Choroid plexus epithelial cell (primary cell): ENCODE results near the gene UNC93B1.
A peak's percentile ranks its signal among the peaks of the same experiment; 100 is the strongest.

ENCODE experiments used
- DNase-seq: peaks from one replicate; pipeline ENCODE4 v3.0.0-alpha.2; 2010; ENCODE audit warnings: low read depth
- H3K4me3 ChIP-seq: 2 replicates; pipeline ENCODE4 v1.5.1; 2011; ENCODE audit warnings: low read depth, mild to moderate bottlenecking, control low read depth, low read length, moderate library complexity
- TF ChIP-seq, protein P1 (sequence below): conservative IDR thresholded peaks from 2 replicates; pipeline ENCODE4 v1.5.1; 2011; ENCODE audit warnings: low read depth, mild to moderate bottlenecking, control low read depth, inconsistent platforms, low read length, moderate library complexity

The UNC93B1 gene

DNA sequence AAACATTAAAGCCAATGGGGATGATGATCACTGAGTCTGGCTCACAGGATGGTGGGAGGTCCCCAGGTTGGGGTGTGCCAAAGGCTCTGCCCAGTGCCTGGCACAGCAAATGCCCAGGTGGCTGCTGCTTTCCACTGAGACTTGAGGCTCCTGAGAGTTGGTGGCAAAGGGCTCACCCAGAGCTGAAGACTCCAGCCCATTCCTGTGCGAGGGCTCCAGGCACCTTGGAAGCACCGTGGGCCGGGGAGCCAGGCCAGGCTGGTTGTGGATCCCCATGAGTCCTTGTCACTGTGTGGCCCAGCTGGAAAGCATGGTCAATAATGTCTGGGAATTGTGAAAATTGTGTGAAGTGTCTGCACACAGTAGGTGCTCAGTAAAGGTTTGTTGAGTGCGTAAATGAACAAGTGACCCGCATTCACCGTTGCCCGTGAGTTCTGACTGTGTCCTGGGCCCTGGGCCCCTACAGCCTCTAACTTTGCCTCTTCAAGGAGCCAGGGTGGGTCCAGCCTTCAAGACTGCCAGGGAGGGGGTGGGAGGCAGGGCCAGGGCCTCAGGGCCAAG is 2.8 kb upstream of the UNC93B1 start:
- no peak for DNase-seq
- no peak overlapping the region for H3K4me3 ChIP-seq
- TF ChIP-seq, protein P1, sequence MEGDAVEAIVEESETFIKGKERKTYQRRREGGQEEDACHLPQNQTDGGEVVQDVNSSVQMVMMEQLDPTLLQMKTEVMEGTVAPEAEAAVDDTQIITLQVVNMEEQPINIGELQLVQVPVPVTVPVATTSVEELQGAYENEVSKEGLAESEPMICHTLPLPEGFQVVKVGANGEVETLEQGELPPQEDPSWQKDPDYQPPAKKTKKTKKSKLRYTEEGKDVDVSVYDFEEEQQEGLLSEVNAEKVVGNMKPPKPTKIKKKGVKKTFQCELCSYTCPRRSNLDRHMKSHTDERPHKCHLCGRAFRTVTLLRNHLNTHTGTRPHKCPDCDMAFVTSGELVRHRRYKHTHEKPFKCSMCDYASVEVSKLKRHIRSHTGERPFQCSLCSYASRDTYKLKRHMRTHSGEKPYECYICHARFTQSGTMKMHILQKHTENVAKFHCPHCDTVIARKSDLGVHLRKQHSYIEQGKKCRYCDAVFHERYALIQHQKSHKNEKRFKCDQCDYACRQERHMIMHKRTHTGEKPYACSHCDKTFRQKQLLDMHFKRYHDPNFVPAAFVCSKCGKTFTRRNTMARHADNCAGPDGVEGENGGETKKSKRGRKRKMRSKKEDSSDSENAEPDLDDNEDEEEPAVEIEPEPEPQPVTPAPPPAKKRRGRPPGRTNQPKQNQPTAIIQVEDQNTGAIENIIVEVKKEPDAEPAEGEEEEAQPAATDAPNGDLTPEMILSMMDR: no peak

DNA sequence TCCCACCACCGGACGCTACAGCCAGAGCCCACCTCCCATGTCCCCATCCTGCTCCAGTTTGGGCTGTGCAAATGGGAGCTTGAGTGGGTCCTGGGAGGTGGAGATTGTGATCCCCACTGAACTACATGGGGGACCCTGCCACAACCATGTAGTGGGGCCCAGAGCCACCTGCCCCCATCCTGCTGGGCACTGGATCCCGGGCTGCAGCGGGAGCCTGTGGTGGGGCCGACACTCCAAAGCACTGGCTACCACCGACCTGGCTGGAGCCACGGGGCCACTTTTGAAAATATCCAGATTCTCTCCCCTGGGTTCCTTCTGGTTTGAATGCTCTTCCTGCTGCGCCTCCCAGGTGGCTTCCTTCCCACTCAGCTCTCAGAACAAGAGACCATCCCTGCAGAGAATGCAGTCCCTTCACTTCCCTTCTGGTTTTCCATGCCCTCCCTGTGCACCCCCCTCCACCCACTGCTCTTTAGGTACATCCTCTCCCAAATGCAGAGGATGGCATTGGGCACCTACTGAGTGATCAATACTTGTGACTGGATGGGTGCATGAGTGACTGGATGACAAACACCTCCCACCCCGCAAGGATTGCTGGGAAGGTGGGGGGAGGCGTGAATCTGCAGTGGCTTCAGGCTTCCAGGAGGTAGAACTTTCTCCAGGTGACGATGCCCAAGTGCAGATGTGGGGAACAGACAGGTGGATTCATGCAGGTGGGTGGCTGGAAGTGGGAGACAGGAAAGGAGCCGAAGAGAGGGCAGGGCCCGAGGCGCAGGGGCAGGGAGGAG is 846 bp upstream of the UNC93B1 start:
- TF ChIP-seq, protein P1: no peak
- no peak for DNase-seq
- peak overlapping the region; percentile 70 for H3K4me3 ChIP-seq

DNA sequence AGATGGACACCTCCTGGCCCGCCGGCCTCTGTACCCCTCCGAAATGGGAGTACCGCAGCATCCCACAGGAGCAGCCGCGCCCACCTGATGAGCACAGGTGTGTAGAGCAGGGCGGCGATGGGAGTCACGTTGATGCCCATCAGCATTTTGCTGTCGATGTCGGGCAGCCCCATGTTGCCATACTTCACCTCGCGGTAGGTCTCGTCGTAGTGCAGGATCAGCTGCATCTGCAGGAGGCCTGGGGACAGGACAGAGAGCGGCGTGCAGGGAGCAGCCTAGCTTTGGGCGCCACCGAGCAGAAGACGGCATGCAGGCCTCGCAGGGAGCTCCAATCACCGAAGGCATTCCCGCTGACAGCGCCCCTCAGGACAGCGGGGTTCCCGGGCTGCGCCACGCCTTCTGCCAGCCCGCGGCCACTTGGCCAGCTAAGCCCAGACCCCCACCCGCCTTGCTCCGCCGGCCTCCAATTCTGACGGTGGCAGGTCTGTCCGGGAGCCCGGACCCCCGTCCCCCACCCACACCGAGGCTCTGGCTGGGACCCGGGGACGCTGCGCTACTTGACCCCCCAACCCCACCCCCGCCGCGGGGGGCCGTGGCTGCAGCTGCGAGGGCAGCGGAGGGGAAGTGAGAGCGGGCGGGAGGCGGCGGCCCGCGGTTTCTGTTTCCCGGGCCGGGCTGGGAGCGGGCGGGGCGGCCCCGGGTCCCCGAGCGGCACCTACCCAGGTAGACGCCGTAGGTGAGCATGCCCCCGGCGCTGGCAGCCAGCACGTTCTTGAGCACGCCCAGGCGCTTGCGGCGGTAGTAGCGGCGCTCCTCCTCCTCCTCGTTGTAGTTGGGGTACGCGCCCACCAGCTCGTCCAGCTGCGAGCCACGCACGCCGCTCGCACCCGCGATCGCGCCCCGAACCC is 705 bp downstream of the UNC93B1 start:
- H3K4me3 ChIP-seq: peak overlapping the region; percentile 70
- TF ChIP-seq, protein P1: no peak
- no peak for DNase-seq

DNA sequence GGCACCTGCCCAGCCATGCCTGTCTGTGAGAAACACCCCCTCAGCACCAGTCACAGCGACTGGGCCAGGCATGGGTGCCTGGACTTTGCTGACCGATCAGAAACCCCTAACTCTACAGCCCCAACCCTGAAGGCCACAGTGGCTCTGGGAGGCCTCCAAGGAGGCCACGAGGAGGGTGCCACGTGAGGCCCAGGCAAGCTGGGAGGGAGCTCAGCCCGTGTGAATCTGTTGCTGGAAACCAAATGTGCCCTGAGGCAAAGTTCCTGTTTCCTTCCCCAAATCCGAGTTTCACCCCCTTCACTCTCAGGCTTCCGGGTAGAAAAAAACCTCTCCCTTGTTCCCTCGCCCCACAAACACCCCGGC is 1.3 kb downstream of the UNC93B1 start:
- DNase-seq: no peak
- no peak overlapping the region for H3K4me3 ChIP-seq
- TF ChIP-seq, protein P1: no peak

DNA sequence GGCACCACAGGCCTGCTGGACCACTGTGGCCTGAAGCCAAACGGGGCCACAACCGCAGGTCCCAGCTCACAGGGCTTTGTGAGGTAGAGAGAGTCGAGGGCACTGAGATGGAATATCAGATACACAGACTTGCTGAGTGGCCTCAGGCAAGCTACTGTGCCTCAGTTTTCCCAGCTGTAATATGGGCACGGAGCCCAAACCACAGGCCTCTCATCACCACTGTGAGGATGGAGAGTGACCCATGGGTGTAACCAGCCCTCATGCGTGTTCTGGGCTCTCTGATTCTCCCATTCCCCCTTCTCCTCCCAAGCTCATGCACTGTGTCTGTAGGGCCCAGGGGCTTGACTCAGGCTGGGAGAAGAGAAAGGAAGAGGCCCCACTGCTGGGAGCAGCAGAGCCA is 4.2 kb downstream of the UNC93B1 start:
- TF ChIP-seq, protein P1: no peak

DNA sequence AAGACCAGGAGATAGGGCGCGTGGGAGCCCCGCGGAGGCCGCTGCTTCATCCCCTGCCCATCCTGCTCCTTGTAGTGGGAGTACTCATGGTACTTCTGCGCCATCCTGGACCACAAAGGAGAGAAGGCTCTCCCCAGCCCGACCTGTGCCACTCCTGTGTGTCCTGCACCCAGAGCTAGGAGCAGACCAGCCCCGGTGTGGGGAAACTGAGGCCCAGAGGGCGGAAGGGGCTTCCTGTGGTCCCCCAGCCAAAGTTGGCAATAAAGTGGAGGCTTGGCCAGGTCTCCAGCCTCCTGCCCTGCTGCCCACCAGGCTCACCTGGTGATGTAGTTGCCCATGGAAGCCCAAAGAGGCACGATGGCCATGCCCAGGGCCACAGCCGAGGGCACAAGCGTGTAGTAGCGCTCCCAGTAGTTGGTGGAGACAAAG is 4.7 kb downstream of the UNC93B1 start:
- no peak for DNase-seq

More for the DNA sequence above, 4.2 kb downstream of the UNC93B1 start:
- H3K4me3 ChIP-seq: no peak overlapping the region
- no peak for DNase-seq

More for the DNA sequence above, 4.7 kb downstream of the UNC93B1 start:
- no peak overlapping the region for H3K4me3 ChIP-seq
- TF ChIP-seq, protein P1: no peak
